ENCODE measurements around the gene CHCHD3. TPM values are rescaled to one million over a fixed set of nuclear protein-coding genes. Genes with fewer than 3 reads are reported as not detected.

The CHCHD3 gene
- total and polyA plus RNA-seq, 2 of the 4 experiments (the other 2 are of a cell fraction): 56.9 to 141 TPM

GRCh38 chr7:133119067-133119466 lies 37.2 kb upstream of the CHCHD3 start:
- Histone ChIP-seq H3K79me1 (ENCODE audit: low read depth in 1 of 2, low read length in 2 of 2) (no peaks in the 10 kb centered on the region), H3K9me1 (ENCODE audit: insufficient read depth, low read length) (no peaks in the 10 kb centered on the region), H2BK120ac (ENCODE audit: low read depth, low read length) (no peak overlapping the region), H3K18ac (ENCODE audit: low read depth, low read length) (no peak overlapping the region), H2AK5ac (ENCODE audit: low read depth, low read length) (no peak overlapping the region), H3K9me3 (ENCODE audit: control insufficient read depth, insufficient read depth, low read length) (no peaks in the 10 kb centered on the region), H3K4me1 (ENCODE audit: control insufficient read depth, insufficient read depth, low read length) (no peaks in the 10 kb centered on the region), H3K4me2 (ENCODE audit: low read depth, low read length) (no peak overlapping the region), H3K27ac (ENCODE audit: insufficient read depth, low read length) (no peak overlapping the region), H2AK9ac (replicated peaks; ENCODE audit: low read depth, low read length, poor library complexity) (no peak overlapping the region), H2BK15ac (ENCODE audit: low read depth, low read length) (no peak overlapping the region), H3K4ac (ENCODE audit: low read depth, low read length) (no peak overlapping the region), H4K91ac (ENCODE audit: insufficient read depth, low read depth, low read length) (no peak overlapping the region), H3K36me3 (ENCODE audit: control insufficient read depth, insufficient read depth, low read length) (no peaks in the 10 kb centered on the region), H3K14ac (replicated peaks; ENCODE audit: low read depth, low read length) (no peak overlapping the region), H3K4me3 (ENCODE audit: insufficient read depth, low read depth, low read length) (no peak overlapping the region), H2BK20ac (ENCODE audit: low read depth, low read length) (no peak overlapping the region), H2BK5ac (ENCODE audit: low read depth, low read length, poor library complexity, severe bottlenecking) (no peak overlapping the region), H2AFZ (replicated peaks; ENCODE audit: low read length, poor library complexity) (no peak overlapping the region), H3K27me3 (ENCODE audit: control insufficient read depth, insufficient read depth, low read length) (peaks cover 10% of the 10 kb centered on the region), H4K8ac (ENCODE audit: low read depth in 2 of 2, low read length in 2 of 2) (no peak overlapping the region), H3K23ac (ENCODE audit: low read depth, low read length) (no peak overlapping the region), H3K56ac (ENCODE audit: extremely low read depth, insufficient read depth, low read length) (no peak overlapping the region), H4K5ac (ENCODE audit: low read depth, low read length) (no peak overlapping the region), H3K9ac (ENCODE audit: low read depth, low read length) (no peak overlapping the region), H4K20me1 (ENCODE audit: insufficient read depth, low read length) (no peaks in the 10 kb centered on the region)
- no peak for ATAC-seq (ENCODE audit: low read depth)
- POLR2A ChIA-PET (ENCODE audit: unreplicated experiment): no interaction called here
- CTCF ChIA-PET: interaction anchor here (0.6 kb wide), 1 partner anchor 17 kb away, joined by 4 read pairs; no protein-coding TSS in a partner anchor
- intact Hi-C loops (cut with micrococcal nuclease) (no loop called here), dilution Hi-C loops (cut with HindIII; ENCODE audit: low sequenced_read_pairs, unreplicated experiment) (no loop called here), in situ Hi-C loops (cut with MboI; ENCODE audit: low sequenced_read_pairs) (no loop called here)
- BruUV-seq (replicated peaks): no TSS peak
- TF ChIP-seq POLR2A (IDR thresholded peaks at IDR 0.05; ENCODE audit: low read depth, low read length) (no peak), RCOR1 (IDR thresholded peaks at IDR 0.05; ENCODE audit: insufficient replicate concordance, low read length) (no peak), BHLHE40 (IDR thresholded peaks at IDR 0.05; ENCODE audit: low read depth, low read length) (no peak), CHD1 (IDR thresholded peaks at IDR 0.05; ENCODE audit: low read depth, low read length) (no peak), CEBPB (IDR thresholded peaks at IDR 0.05; ENCODE audit: low read depth, low read length) (no peak), MAZ (IDR thresholded peaks at IDR 0.05; ENCODE audit: borderline replicate concordance, low read depth, low read length) (no peak), FOS (IDR thresholded peaks at IDR 0.05; ENCODE audit: low read depth, low read length) (no peak), ELK1 (IDR thresholded peaks at IDR 0.05; ENCODE audit: borderline replicate concordance, low read depth, low read length) (no peak), NFE2L2 (IDR thresholded peaks at IDR 0.05; ENCODE audit: low read depth, low read length) (no peak), CTCF (conservative IDR thresholded peaks at IDR 0.05; ENCODE audit: low read depth, low read length) (no peak), USF2 (IDR thresholded peaks at IDR 0.05; ENCODE audit: low read depth, low read length) (no peak), RAD21 (IDR thresholded peaks at IDR 0.05; ENCODE audit: low read length) (no peak), RFX5 (IDR thresholded peaks at IDR 0.05; ENCODE audit: low read depth, low read length) (no peak), SMC3 (IDR thresholded peaks at IDR 0.05; ENCODE audit: low read depth, low read length) (no peak), MXI1 (IDR thresholded peaks at IDR 0.05; ENCODE audit: borderline replicate concordance, low read depth, low read length) (no peak), MAFK (IDR thresholded peaks at IDR 0.05; ENCODE audit: low read depth, low read length) (no peak)
- no peak for DNase-seq
